CD14-positive monocyte (primary cell): ENCODE results near the gene SMPD3. TPM values are rescaled to one million over a fixed set of nuclear protein-coding genes. Genes with fewer than 3 reads are reported as not detected.

Source experiments
- DNase-seq, 3 donors: peaks; one replicate each; pipeline ENCODE4 v3.0.0-alpha.2; 2011 to 2022
- H2AFZ ChIP-seq: 2 replicates; pipeline ENCODE4 v1.6.0; 2012; ENCODE audit warnings: mild to moderate bottlenecking, low read depth, low read length, inconsistent platforms; ENCODE audit not compliant: insufficient read depth, poor library complexity, severe bottlenecking
- H3K27ac ChIP-seq, 2 donors: 1 replicate in 1 of 2; 2 replicates in 1 of 2; pipeline ENCODE4 v1.5.1; 2012 to 2013; ENCODE audit warnings: low read length in 2 of 2, control low read depth in 1 of 2, inconsistent platforms in 1 of 2, low read depth in 1 of 2, mild to moderate bottlenecking in 1 of 2
- H3K27me3 ChIP-seq, 2 donors: one replicate each; pipeline versions ENCODE4 v1.6.0 to v1.6.1; 2011 to 2013; ENCODE audit warnings: low read length in 2 of 2; ENCODE audit not compliant: control insufficient read depth in 2 of 2, insufficient read depth in 2 of 2
- H3K36me3 ChIP-seq, 2 donors: replicated peaks in 1 of 2; 1 replicate in 1 of 2; 2 replicates in 1 of 2; pipeline versions ENCODE4 v1.5.1 to v1.6.1; 2012 to 2013; ENCODE audit warnings: low read length in 2 of 2, control low read depth in 1 of 2, inconsistent platforms in 1 of 2, mild to moderate bottlenecking in 1 of 2; ENCODE audit not compliant: insufficient read depth in 2 of 2, control insufficient read depth in 1 of 2
- H3K4me1 ChIP-seq, 2 donors: 1 replicate in 1 of 2; 2 replicates in 1 of 2; pipeline versions ENCODE4 v1.5.1 to v1.6.1; 2012 to 2013; ENCODE audit warnings: low read length in 2 of 2, control low read depth in 1 of 2, inconsistent platforms in 1 of 2, mild to moderate bottlenecking in 1 of 2, moderate library complexity in 1 of 2; ENCODE audit not compliant: insufficient read depth in 2 of 2, control insufficient read depth in 1 of 2
- H3K4me2 ChIP-seq: replicated peaks from 2 replicates; pipeline ENCODE3; 2012; ENCODE audit warnings: low read length, moderate library complexity, mild to moderate bottlenecking; ENCODE audit not compliant: poor library complexity, severe bottlenecking; ENCODE audit errors: extremely low read depth
- H3K4me3 ChIP-seq, 3 experiments: fragments of 200-600 bp in 1 of 3; sonication (generic) in 1 of 3; replicated peaks in 1 of 3; 1 replicate in 2 of 3; 2 replicates in 1 of 3; pipeline ENCODE4 v1.5.1; 2011 to 2013; ENCODE audit warnings: low read length in 3 of 3, mild to moderate bottlenecking in 3 of 3, control low read depth in 2 of 3, low read depth in 2 of 3, inconsistent platforms in 1 of 3, moderate library complexity in 1 of 3
- H3K79me2 ChIP-seq: 2 replicates; pipeline ENCODE4 v1.6.0; 2012; ENCODE audit warnings: mild to moderate bottlenecking, control low read depth, inconsistent platforms, low read length, moderate library complexity; ENCODE audit not compliant: insufficient read depth
- H3K9ac ChIP-seq: 2 replicates; pipeline ENCODE4 v1.6.0; 2017; ENCODE audit warnings: low read length, mild to moderate bottlenecking; ENCODE audit not compliant: insufficient read depth, poor library complexity, severe bottlenecking
- H3K9me3 ChIP-seq, 2 donors: replicated peaks in 1 of 2; 1 replicate in 1 of 2; 2 replicates in 1 of 2; pipeline versions ENCODE4 v1.5.1 to v1.6.1; 2012 to 2013; ENCODE audit warnings: low read length in 2 of 2, control low read depth in 1 of 2; ENCODE audit not compliant: control insufficient read depth in 1 of 2, insufficient read depth in 1 of 2
- H4K20me1 ChIP-seq: 2 replicates; pipeline ENCODE4 v1.6.0; 2012; ENCODE audit warnings: mild to moderate bottlenecking, low read length, control low read depth, moderate library complexity; ENCODE audit not compliant: insufficient read depth
- H3K27ac Mint-ChIP-seq, 7 donors: one replicate each; pipeline ENCODE4 v1.8.0; 2020; ENCODE audit warnings: mild to moderate bottlenecking in 7 of 7, mixed read lengths in 7 of 7, moderate library complexity in 6 of 7, inconsistent platforms in 2 of 7
- H3K27me3 Mint-ChIP-seq, 3 donors: one replicate each; pipeline ENCODE4 v1.8.0; 2021 to 2022; ENCODE audit warnings: low read depth in 3 of 3, mild to moderate bottlenecking in 3 of 3, mixed read lengths in 3 of 3, moderate library complexity in 3 of 3, inconsistent platforms in 1 of 3
- H3K36me3 Mint-ChIP-seq, 2 donors: one replicate each; pipeline ENCODE4 v1.8.0; 2020; ENCODE audit warnings: mixed read lengths in 2 of 2, inconsistent platforms in 1 of 2, mild to moderate bottlenecking in 1 of 2
- H3K4me1 Mint-ChIP-seq: one replicate; pipeline ENCODE4 v1.8.0; 2020; ENCODE audit warnings: mild to moderate bottlenecking, mixed read lengths
- H3K4me3 Mint-ChIP-seq, 2 donors: one replicate each; pipeline ENCODE4 v1.8.0; 2020; ENCODE audit warnings: mild to moderate bottlenecking in 2 of 2, mixed read lengths in 2 of 2, moderate library complexity in 1 of 2
- H3K9me3 Mint-ChIP-seq, 7 donors: one replicate each; pipeline ENCODE4 v1.8.0; 2020 to 2022; ENCODE audit warnings: mixed read lengths in 7 of 7, mild to moderate bottlenecking in 6 of 7, moderate library complexity in 6 of 7, inconsistent platforms in 2 of 7
- CTCF ChIP-seq: fragments of 200-600 bp; IDR thresholded peaks from one replicate; pipeline ENCODE4 v1.8.0; 2022; ENCODE audit warnings: antibody characterized with exemption, mild to moderate bottlenecking
- WGBS: methylation state at CpG from one replicate; pipeline ENCODE4 v1.1.5; 2013; ENCODE audit warnings: missing lambda C conversion rate; ENCODE audit not compliant: insufficient coverage; 5-methylcytosine and 5-hydroxymethylcytosine counted together
- intact Hi-C, 2 donors: fragments of 100-400 bp; cut with micrococcal nuclease; formaldehyde crosslinking; loops; one replicate each; pipeline versions ENCODE4 v1.15.0 to v1.15.1; 2023
- polyA plus RNA-seq, 3 donors: library from polyadenylated mRNA; depleted of rRNA in 1 of 3; unstranded in 2 of 3; stranded (reverse) in 1 of 3; fragments of 300-500 nt in 2 of 3; fragments of >200 nt in 1 of 3; fragmentation: Illumina TruSeq in 2 of 3; gene quantifications; 1 replicate in 2 of 3; 2 replicates in 1 of 3; pipeline ENCODE4 v1.2.3, GENCODE V29; 2012 to 2021

The SMPD3 gene
- polyA plus RNA-seq, 3 donors = 0.40 to 1.1 (median 0.51) TPM

GRCh38 chr16:68381363-68381724, 67.0 kb downstream of the SMPD3 start:
- peaks cover 6 to 13% (median 7%) of the 10 kb centered on the region in 3 donors for H3K27me3 Mint-ChIP-seq
- Histone ChIP-seq H3K27me3 (peaks cover 0 to 2% of the 10 kb centered on the region in 2 donors), H3K4me3 (no peak overlapping the region), H3K36me3 (no peaks in the 10 kb centered on the region), H4K20me1 (no peaks in the 10 kb centered on the region), H3K4me1 (peaks cover 9 to 11% of the 10 kb centered on the region in 2 donors), H3K79me2 (no peaks in the 10 kb centered on the region), H2AFZ (no peak overlapping the region), H3K27ac (no peak overlapping the region), H3K4me2 (no peak overlapping the region), H3K9me3 (no peaks in the 10 kb centered on the region), H3K9ac (no peak overlapping the region)
- no peaks in the 10 kb centered on the region for H3K36me3 Mint-ChIP-seq
- no peak overlapping the region for H3K27ac Mint-ChIP-seq
- WGBS = 80% methylated on average over 3 of the region's 7 CpGs
- H3K4me3 Mint-ChIP-seq = no peak overlapping the region
- H3K4me1 Mint-ChIP-seq = peaks cover 28% of the 10 kb centered on the region
- intact Hi-C loops = no loop called here
- H3K9me3 Mint-ChIP-seq = peaks cover 0 to 4% (median 0%) of the 10 kb centered on the region in 7 donors
- DNase-seq = no peak
- no peak for TF ChIP-seq CTCF

GRCh38 chr16:68380676-68381362, 67.5 kb downstream of the SMPD3 start:
- peaks cover 0 to 2% of the 10 kb centered on the region in 2 donors for H3K27me3 ChIP-seq
- peaks cover 0 to 4% (median 0%) of the 10 kb centered on the region in 7 donors for H3K9me3 Mint-ChIP-seq
- no peaks in the 10 kb centered on the region for H3K9me3 ChIP-seq
- no peak for DNase-seq
- no peak overlapping the region for H3K4me3 Mint-ChIP-seq
- H3K27me3 Mint-ChIP-seq = peaks cover 6 to 13% (median 7%) of the 10 kb centered on the region in 3 donors
- no peaks in the 10 kb centered on the region for H3K79me2 ChIP-seq
- no peak for TF ChIP-seq CTCF
- no peaks in the 10 kb centered on the region for H3K36me3 ChIP-seq
- H3K27ac Mint-ChIP-seq = no peak overlapping the region
- 100% methylated on average over 5 of the region's 10 CpGs for WGBS
- H4K20me1 ChIP-seq = no peaks in the 10 kb centered on the region
- H3K36me3 Mint-ChIP-seq = no peaks in the 10 kb centered on the region
- no peak overlapping the region for H2AFZ ChIP-seq
- peaks cover 28% of the 10 kb centered on the region for H3K4me1 Mint-ChIP-seq
- H3K4me3 ChIP-seq = no peak overlapping the region
- no peak overlapping the region for H3K9ac ChIP-seq
- no peak overlapping the region for H3K27ac ChIP-seq
- intact Hi-C loops = no loop called here
- H3K4me1 ChIP-seq = peaks cover 9 to 11% of the 10 kb centered on the region in 2 donors
- no peak overlapping the region for H3K4me2 ChIP-seq
